Kidney (tissue), 14 donors: Measurements from ENCODE around the gene SNN. TPM values are rescaled to one million over a fixed set of nuclear protein-coding genes. Genes with fewer than 3 reads are reported as not detected.

Experiments
- DNase-seq, 5 donors: peaks; one replicate each; pipeline ENCODE4 v3.0.0-alpha.2; 2013 to 2020
- FAIRE-seq: peaks from 2 replicates; lab custom pipeline; 2012; peaks lifted over from hg19 to GRCh38; lab: Jason Lieb, UNC
- H3K27ac ChIP-seq, 2 donors: one replicate each; pipeline ENCODE4 v1.7.0; 2013; ENCODE audit warnings: low read depth in 2 of 2, low read length in 2 of 2, inconsistent platforms in 1 of 2
- H3K27me3 ChIP-seq: one replicate; pipeline ENCODE4 v1.7.1; 2013; ENCODE audit warnings: low read length, inconsistent platforms; ENCODE audit not compliant: control insufficient read depth, insufficient read depth
- H3K36me3 ChIP-seq, 3 donors: one replicate each; pipeline versions ENCODE4 v1.7.0 to v1.7.1; 2013; ENCODE audit warnings: low read length in 3 of 3, control low read depth in 1 of 3, inconsistent platforms in 1 of 3; ENCODE audit not compliant: insufficient read depth in 3 of 3, control insufficient read depth in 2 of 3
- H3K4me1 ChIP-seq, 3 donors: one replicate each; pipeline versions ENCODE4 v1.7.0 to v1.7.1; 2013; ENCODE audit warnings: low read length in 3 of 3, inconsistent platforms in 1 of 3, low read depth in 1 of 3; ENCODE audit not compliant: control insufficient read depth in 2 of 3, insufficient read depth in 2 of 3
- H3K4me3 ChIP-seq, 3 donors: one replicate each; pipeline versions ENCODE4 v1.7.0 to v1.8.1; 2013; ENCODE audit warnings: low read length in 3 of 3, control low read depth in 1 of 3, inconsistent platforms in 1 of 3
- H3K9ac ChIP-seq, 3 donors: one replicate each; pipeline versions ENCODE4 v1.7.0 to v1.7.1; 2013; ENCODE audit warnings: low read length in 3 of 3, control low read depth in 1 of 3, inconsistent platforms in 1 of 3
- H3K9me3 ChIP-seq, 3 donors: one replicate each; pipeline versions ENCODE4 v1.7.0 to v1.7.1; 2013; ENCODE audit warnings: low read length in 3 of 3, control low read depth in 1 of 3, inconsistent platforms in 1 of 3; ENCODE audit not compliant: control insufficient read depth in 2 of 3, insufficient read depth in 1 of 3
- intact Hi-C: fragments of 100-400 bp; cut with DNase I; formaldehyde crosslinking; loops from one replicate; pipeline ENCODE4 v1.11.1; 2022
- polyA plus RNA-seq: library from polyadenylated mRNA; stranded (reverse); fragments of 350-450 nt; fragmentation: Illumina TruSeq; extraction: RNeasy Lipid Tissue Mini Kit (QIAGEN cat#74804); gene quantifications from one replicate; pipeline ENCODE4 v1.2.3, GENCODE V29; 2014; ENCODE audit warnings: low read depth, low replicate concordance; ENCODE audit not compliant: insufficient read depth
- total RNA-seq: library from RNA; stranded (reverse); fragmentation: NEBNext Ultra II Directional; extraction: Animal tissue kit (Norgen Biotek cat#: 25700); gene quantifications from one replicate; pipeline ENCODE4 v1.2.1, GENCODE V29; 2021
- TF ChIP-seq, protein P1 (sequence below): IDR thresholded peaks from 3 replicates; pipeline ENCODE4 v1.5.1; 2012; ENCODE audit warnings: mild to moderate bottlenecking, moderate library complexity, borderline replicate concordance; ENCODE audit not compliant: insufficient read depth; ENCODE audit errors: extremely low read depth
- donor health status: control.
- donor health status: control.
- donor health status: control.
- donor health status: control.
- donor health status: control.
- donor health status: DM: yes; HTN: yes; CAD: no.
- donor health status: Normal renal cell carcinoma (clear cell type).

The SNN gene
- total and polyA plus RNA-seq, 2 donors from 2014 or later: 16.6 to 21.9 TPM

DNA sequence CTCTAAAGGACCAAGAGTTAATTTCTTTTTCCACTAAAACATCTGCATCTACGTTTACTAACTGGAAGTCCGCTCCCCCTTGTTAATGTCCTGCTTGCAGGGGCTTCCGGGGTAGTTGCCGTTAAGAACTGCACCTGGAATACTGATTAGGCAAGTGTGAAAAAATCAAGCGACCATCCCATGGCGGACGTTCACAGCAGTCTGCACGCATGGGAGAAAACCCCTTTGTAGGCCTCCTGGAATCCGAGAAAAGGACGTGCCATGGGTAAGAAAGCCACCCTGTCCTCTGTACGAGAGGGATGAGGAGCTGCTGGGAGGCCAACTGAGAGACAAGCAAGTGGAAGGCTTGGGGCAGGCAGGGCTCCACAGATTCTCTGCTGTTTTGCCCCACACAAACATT lies 14.9 kb downstream of the SNN start:
- TF ChIP-seq, protein P1, sequence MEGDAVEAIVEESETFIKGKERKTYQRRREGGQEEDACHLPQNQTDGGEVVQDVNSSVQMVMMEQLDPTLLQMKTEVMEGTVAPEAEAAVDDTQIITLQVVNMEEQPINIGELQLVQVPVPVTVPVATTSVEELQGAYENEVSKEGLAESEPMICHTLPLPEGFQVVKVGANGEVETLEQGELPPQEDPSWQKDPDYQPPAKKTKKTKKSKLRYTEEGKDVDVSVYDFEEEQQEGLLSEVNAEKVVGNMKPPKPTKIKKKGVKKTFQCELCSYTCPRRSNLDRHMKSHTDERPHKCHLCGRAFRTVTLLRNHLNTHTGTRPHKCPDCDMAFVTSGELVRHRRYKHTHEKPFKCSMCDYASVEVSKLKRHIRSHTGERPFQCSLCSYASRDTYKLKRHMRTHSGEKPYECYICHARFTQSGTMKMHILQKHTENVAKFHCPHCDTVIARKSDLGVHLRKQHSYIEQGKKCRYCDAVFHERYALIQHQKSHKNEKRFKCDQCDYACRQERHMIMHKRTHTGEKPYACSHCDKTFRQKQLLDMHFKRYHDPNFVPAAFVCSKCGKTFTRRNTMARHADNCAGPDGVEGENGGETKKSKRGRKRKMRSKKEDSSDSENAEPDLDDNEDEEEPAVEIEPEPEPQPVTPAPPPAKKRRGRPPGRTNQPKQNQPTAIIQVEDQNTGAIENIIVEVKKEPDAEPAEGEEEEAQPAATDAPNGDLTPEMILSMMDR: no peak
- Histone ChIP-seq H3K9me3 (no peaks in the 10 kb centered on the region), H3K9ac (no peak overlapping the region), H3K36me3 (peaks cover 0 to 67% (median 42%) of the 10 kb centered on the region in 3 donors), H3K27ac (no peak overlapping the region), H3K4me3 (no peak overlapping the region), H3K4me1 (peaks cover 0 to 6% (median 5%) of the 10 kb centered on the region in 3 donors), H3K27me3 (no peaks in the 10 kb centered on the region)
- FAIRE-seq: no peak
- intact Hi-C loops: no loop called here
- peak in 1 of 5 donors; percentile 27 for DNase-seq

DNA sequence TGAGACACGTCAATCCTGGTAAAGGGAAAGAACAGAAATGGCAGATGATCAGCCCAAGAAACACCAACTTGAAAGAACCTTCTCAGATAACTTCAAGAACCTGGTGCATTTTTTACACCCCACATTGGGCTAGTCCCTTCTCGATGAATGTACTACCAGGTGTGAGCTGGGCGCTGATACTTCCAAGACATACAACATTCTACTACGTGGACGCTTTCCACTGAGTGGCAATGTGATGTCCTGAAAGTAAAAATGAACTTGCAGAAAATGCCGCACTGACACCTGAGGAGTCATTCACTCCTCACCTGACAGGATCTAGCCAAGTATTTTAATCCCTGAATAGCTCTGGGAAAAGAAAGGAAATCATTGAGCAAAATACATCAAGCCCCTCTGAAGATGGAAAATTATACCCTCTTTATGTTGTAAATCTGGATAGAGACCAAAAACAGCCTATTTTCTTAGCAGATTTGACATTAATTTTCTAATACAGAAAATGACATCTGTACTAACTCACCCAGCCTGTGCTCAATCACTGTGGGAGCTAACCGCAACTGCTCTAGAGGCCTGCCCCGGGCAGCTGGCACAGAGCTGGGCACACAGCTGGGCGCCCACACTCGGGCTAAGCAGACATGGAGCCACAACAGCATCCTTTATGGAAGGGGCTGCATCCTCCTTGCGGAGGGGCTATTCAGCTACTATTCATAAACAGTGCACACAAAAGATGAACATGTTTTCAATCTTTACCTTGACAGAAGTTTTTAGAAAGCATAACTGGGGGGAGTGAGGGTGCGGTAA lies 16.2 kb downstream of the SNN start:
- TF ChIP-seq, protein P1: no peak
- Histone ChIP-seq H3K9me3 (no peaks in the 10 kb centered on the region), H3K27ac (no peak overlapping the region), H3K9ac (no peak overlapping the region), H3K4me1 (peaks cover 0 to 5% (median 3%) of the 10 kb centered on the region in 3 donors), H3K4me3 (no peak overlapping the region), H3K27me3 (no peaks in the 10 kb centered on the region), H3K36me3 (peaks cover 0 to 62% (median 44%) of the 10 kb centered on the region in 3 donors)
- no peak for DNase-seq
- FAIRE-seq: no peak
- intact Hi-C loops: no loop called here

DNA sequence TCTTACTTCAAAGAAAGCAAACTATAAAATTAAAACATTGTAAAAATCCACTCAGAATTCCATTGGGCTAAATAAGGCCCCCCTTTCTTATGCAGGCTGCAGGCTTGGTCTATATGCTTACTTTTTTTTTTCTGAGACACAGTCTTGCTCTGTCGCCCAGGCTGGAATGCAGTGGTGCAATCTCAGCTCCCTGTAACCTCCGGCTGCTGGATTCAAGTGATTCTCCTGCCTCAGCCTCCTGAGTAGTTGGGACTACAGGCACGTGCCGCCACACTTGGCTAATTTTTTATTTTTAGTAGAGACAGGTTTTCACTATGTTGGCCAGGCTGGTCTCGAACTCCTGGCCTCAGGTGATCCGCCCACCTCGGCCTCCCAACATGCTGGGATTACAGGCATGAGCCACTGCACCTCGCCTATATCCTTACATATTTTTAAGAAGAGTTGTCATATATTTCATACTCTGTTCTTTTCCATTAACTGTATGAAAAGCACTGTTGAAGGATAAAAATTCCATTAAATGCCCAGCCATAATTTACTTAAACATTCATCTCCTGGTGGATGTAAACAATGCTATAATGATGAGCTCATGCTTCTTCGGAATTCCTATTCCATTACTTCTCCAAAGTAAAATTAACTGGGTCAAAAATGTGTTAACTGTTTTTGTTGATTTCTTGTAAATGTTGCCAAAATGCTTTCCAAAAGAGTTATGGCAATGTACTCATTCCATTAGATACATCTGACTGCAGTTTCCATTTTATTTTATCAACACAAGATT lies 17.8 kb downstream of the SNN start:
- Histone ChIP-seq H3K9me3 (no peaks in the 10 kb centered on the region), H3K36me3 (peaks cover 0 to 59% (median 42%) of the 10 kb centered on the region in 3 donors), H3K9ac (no peak overlapping the region), H3K4me1 (peaks cover 0 to 13% (median 3%) of the 10 kb centered on the region in 3 donors), H3K27me3 (no peaks in the 10 kb centered on the region), H3K27ac (no peak overlapping the region), H3K4me3 (no peak overlapping the region)
- FAIRE-seq: no peak
- TF ChIP-seq, protein P1: no peak
- intact Hi-C loops: no loop called here
- DNase-seq: peak in 1 of 5 donors; percentile 29
